Measurements from ENCODE around the gene LPAR1.

GRCh38 chr9:110908894-110909293 lies 129.4 kb downstream of the LPAR1 start:
- TF ChIP-seq, protein P1, sequence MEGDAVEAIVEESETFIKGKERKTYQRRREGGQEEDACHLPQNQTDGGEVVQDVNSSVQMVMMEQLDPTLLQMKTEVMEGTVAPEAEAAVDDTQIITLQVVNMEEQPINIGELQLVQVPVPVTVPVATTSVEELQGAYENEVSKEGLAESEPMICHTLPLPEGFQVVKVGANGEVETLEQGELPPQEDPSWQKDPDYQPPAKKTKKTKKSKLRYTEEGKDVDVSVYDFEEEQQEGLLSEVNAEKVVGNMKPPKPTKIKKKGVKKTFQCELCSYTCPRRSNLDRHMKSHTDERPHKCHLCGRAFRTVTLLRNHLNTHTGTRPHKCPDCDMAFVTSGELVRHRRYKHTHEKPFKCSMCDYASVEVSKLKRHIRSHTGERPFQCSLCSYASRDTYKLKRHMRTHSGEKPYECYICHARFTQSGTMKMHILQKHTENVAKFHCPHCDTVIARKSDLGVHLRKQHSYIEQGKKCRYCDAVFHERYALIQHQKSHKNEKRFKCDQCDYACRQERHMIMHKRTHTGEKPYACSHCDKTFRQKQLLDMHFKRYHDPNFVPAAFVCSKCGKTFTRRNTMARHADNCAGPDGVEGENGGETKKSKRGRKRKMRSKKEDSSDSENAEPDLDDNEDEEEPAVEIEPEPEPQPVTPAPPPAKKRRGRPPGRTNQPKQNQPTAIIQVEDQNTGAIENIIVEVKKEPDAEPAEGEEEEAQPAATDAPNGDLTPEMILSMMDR (IDR thresholded peaks at IDR 0.05; ENCODE audit: low read depth, low read length): no peak
- TF ChIP-seq EZH2phosphoT487 (IDR thresholded peaks at IDR 0.05; ENCODE audit: low read depth): no peak
